ENCODE results near the gene KCNK6.
A peak's percentile ranks its signal among the peaks of the same experiment; 100 is the strongest.
"Not testable (repeated sequence)": the region's sequence is repeated elsewhere in the genome, so short reads cannot be mapped to it uniquely, and the experiment has no call there.

The KCNK6 gene

DNA sequence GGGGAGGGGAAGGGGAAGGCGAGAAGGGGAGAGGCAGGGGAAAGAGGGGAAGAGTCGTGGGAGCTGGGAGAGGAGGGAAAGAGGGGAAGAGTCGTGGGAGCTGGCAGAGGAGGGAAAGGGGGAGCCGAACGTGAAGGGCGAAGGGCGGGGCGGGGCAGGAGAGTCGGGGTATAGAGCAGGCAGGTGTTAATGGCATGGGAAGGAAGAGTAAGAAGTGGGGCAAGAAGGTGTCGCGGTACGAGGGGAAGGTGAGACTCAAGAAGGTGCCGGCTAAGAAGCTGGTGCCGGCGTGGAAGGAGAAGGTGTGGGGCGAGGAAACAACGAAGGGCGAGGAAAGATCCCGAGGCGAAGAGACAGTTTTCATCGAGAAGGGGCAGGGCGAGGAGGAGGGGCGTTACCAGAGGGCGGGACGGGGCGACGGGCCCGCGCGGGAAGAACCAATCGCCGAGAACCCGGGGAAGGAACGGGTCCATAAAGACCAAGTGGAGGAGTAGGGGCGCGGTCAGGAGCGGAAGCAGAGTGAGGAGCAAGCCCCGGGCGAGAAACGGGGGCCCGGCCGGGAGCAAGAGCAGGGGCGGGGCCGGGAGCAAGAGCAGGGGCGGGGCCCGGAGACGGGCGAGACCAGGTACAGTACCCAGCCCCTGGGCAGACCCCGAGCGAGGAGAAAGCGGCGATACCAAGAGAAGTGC is 16.4 kb downstream of the KCNK6 start:
- DNase-seq (ENCODE audit: insufficient read length, low spot score) (peak; percentile 76), FAIRE-seq (no peak)
- TF ChIP-seq, protein P1, sequence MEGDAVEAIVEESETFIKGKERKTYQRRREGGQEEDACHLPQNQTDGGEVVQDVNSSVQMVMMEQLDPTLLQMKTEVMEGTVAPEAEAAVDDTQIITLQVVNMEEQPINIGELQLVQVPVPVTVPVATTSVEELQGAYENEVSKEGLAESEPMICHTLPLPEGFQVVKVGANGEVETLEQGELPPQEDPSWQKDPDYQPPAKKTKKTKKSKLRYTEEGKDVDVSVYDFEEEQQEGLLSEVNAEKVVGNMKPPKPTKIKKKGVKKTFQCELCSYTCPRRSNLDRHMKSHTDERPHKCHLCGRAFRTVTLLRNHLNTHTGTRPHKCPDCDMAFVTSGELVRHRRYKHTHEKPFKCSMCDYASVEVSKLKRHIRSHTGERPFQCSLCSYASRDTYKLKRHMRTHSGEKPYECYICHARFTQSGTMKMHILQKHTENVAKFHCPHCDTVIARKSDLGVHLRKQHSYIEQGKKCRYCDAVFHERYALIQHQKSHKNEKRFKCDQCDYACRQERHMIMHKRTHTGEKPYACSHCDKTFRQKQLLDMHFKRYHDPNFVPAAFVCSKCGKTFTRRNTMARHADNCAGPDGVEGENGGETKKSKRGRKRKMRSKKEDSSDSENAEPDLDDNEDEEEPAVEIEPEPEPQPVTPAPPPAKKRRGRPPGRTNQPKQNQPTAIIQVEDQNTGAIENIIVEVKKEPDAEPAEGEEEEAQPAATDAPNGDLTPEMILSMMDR (IDR thresholded peaks at IDR 0.05; ENCODE audit: insufficient read depth, missing control alignments) = no peak

DNA sequence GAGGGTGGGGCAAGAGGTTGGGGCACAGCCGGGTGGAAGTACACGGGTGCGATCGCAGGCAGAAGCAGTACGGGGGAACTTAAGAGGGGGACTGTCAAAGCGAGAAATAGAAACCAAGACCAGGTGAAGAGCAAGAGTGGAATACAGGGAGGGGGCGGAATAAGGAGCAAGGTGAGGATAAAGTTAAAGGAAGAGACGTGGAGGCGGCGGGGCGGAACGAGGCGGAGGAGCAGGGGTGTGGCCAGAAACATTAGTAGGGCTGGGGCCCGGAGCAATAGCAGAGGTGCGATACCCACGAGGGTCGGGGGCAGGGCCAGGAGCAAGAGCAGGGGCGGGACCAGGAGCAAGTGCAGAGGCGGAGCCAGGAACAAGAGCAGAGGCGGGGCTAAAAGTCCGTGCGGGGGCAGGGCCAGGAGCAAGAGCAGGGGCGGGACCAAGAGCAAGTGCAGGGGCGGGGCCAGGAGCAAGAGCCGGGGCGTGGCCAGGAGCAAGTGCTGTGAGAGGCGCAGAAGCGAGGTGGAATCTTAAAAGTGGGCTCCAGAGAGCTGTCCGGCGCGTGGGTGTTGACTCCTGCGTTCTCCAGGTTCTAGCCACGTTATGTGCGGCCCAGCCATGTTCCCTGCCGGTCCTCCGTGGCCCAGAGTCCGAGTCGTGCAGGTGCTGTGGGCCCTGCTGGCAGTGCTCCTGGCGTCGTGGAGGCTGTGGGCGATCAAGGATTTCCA is 17.2 kb downstream of the KCNK6 start:
- peak; percentile 88 for DNase-seq (ENCODE audit: insufficient read length, low spot score)
- TF ChIP-seq, protein P1 (IDR thresholded peaks at IDR 0.05; ENCODE audit: insufficient read depth, missing control alignments) = no peak

DNA sequence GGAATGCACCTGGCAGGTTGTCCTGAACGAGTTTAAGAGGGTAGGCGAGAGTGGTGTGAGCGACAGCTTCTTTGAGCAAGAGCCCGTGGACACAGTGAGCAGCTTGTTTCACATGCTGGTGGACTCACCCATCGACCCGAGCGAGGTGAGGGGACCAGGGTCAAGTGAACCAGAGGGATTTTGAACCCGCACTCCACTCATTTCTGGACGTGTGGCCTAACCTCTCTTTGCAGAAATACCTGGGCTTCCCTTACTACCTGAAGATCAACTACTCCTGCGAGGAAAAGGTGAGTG is 17.7 kb downstream of the KCNK6 start:
- no peak for DNase-seq (ENCODE audit: insufficient read length, low spot score)
- FAIRE-seq = no peak
- TF ChIP-seq, protein P1 (IDR thresholded peaks at IDR 0.05; ENCODE audit: insufficient read depth, missing control alignments) = no peak

More for the DNA sequence above, 17.2 kb downstream of the KCNK6 start:
- FAIRE-seq = no peak

DNA sequence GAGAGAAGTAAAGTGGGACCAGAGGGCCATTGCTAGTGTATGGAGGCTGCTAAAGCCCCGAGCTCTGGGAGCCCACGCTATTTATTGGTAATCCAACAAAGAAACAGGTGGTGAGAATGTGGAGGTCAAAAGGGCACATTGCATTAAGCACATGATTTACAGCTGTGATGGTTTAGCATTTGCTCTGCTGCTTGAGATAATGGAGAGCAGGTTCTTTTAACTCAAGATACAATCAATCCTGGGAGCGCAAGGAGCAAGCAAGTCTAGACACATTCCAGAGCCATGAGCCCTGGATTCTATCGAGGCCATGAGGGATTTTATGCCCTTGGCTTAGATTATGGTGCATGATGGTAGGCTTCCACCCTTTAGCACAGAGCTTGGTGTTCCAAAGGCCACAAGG is 19.4 kb downstream of the KCNK6 start:
- FAIRE-seq; DNase-seq (ENCODE audit: insufficient read length, low spot score): not testable (repeated sequence)

DNA sequence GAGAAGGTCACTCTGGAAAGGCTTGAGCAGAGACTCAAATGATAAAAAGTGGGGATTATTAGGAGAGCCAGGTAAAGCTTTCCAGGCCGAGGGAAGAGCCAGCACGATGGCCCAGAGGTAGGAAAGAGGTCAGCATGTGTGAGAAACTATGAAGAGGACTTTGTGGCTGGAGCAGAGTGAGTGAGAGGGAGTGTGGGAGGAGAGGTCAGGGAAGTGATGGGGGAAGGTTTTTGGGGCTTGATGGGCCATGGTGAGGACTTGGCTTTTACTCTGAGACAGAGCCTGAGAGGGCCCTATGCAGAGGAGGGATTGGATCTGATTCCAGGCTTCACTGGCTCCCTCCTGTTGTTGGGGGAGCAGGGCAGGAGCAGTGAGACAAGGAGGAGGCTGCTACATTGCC is 21.3 kb downstream of the KCNK6 start:
- DNase-seq (ENCODE audit: insufficient read length, low spot score) (no peak), FAIRE-seq (no peak)
- TF ChIP-seq, protein P1 (IDR thresholded peaks at IDR 0.05; ENCODE audit: insufficient read depth, missing control alignments) = no peak

DNA sequence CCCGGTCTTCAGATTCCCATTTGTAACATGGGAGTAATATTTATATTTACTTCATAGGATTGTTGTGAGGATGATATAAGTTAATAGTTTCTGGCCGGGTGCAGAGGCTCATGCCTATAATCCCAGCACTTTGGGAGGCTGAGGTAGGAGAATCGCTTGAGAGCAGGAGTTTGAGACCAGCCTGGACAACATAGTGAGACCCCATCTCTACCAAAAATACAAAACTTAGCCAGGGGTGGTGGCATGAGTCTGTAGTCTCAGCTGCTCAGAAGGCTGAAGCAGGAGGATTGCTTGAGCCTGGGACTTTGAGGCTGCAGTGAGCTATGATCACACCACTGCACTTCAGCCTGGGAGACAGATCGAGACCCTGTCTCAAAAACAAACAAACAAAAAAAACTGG is 27.2 kb downstream of the KCNK6 start:
- TF ChIP-seq, protein P1 (IDR thresholded peaks at IDR 0.05; ENCODE audit: insufficient read depth, missing control alignments) = no peak
- no peak for DNase-seq (ENCODE audit: insufficient read length, low spot score)
- no peak for FAIRE-seq

DNA sequence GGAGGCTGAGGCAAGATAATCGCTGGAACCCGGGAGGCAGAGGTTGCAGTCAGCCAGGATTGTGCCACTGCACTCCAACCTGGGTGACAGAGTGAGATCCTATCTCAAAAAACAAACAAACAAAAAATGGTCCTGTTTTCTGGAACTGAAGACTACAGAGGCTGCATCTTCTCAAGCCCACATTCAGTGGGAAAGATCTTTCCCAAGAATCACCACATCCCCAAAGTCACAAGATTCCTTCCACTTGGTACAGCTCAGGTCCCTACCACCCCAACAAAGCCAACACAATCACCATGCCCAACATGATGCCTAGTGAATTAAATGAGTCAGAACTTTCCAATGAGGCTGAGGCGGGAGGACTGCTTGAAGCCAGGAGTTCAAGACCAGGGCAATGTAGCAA is 31.2 kb downstream of the KCNK6 start:
- TF ChIP-seq, protein P1 (IDR thresholded peaks at IDR 0.05; ENCODE audit: insufficient read depth, missing control alignments) = no peak
- FAIRE-seq (no peak), DNase-seq (ENCODE audit: insufficient read length, low spot score) (no peak)
